HepG2 (cell line): Measurements from ENCODE around the gene FHIT. TPM values are rescaled to one million over a fixed set of nuclear protein-coding genes. Genes with fewer than 3 reads are reported as not detected.

Experiments used
- ATAC-seq: fragments of 200-7000 bp; cut with Tn5 transposase; 3 replicates; pipeline ENCODE4 v1.9.1; 2020; ENCODE audit warnings: mild to moderate bottlenecking, moderate library complexity
- BruUV-seq: library from RNA; stranded (reverse); fragments of 400-500 nt; replicated peaks from 2 replicates; lab custom pipeline; 2021; lab: Mats Ljungman, UMichigan
- CTCF ChIA-PET: fragments of 300-600 bp; formaldehyde crosslinking; extraction: SDS; loops from one replicate; lab custom pipeline; 2021; ENCODE audit warnings: low total read pairs, inconsistent platforms, low intra/inter-chr PET ratio; lab: Yijun Ruan, JAX
- POLR2A ChIA-PET: fragments of 350-600 bp; sonication (Branson Sonifier 250); formaldehyde crosslinking; loops from one replicate; lab custom pipeline; 2020; ENCODE audit warnings: antibody characterized with exemption, inconsistent platforms; lab: Yijun Ruan, JAX
- DNase-seq: peaks from one replicate; pipeline ENCODE4 v3.0.0-alpha.2; 2015; ENCODE audit warnings: low spot score
- FAIRE-seq: peaks from 3 replicates; lab custom pipeline; 2011; peaks lifted over from hg19 to GRCh38; lab: Jason Lieb, UNC
- H2AFZ ChIP-seq: one replicate; pipeline ENCODE4 v1.6.1; 2011; ENCODE audit warnings: low read length, inconsistent platforms
- H3K27ac ChIP-seq: fragments of 300-600 bp; 3 replicates; pipeline ENCODE4 v1.8.0; 2011; ENCODE audit warnings: mixed run types, mild to moderate bottlenecking, mixed read lengths, low read length, inconsistent platforms; ENCODE audit not compliant: insufficient read depth; ENCODE audit errors: extremely low read length
- H3K27me3 ChIP-seq, 2 experiments: fragments of 200-600 bp in 1 of 2; 2 replicates in 1 of 2; 3 replicates in 1 of 2; pipeline versions ENCODE4 v1.6.0 to v1.8.0; 2011; ENCODE audit warnings: low read length in 2 of 2, mild to moderate bottlenecking in 2 of 2, moderate library complexity in 2 of 2, inconsistent platforms in 1 of 2; ENCODE audit not compliant: insufficient read depth in 2 of 2, control insufficient read depth in 1 of 2
- H3K36me3 ChIP-seq, 2 experiments: fragments of 200-600 bp in 1 of 2; replicated peaks in 1 of 2; 2 replicates in 1 of 2; 3 replicates in 1 of 2; pipeline versions ENCODE4 v1.5.1 to v1.8.0; 2011; ENCODE audit warnings: low read length in 2 of 2, inconsistent platforms in 1 of 2; ENCODE audit not compliant: insufficient read depth in 2 of 2, control insufficient read depth in 1 of 2
- H3K4me1 ChIP-seq: 2 replicates; pipeline ENCODE4 v1.5.1; 2012; ENCODE audit warnings: low read length, inconsistent platforms; ENCODE audit not compliant: insufficient read depth
- H3K4me2 ChIP-seq: 2 replicates; pipeline ENCODE4 v1.6.0; 2011; ENCODE audit warnings: low read depth, low read length, inconsistent platforms
- H3K4me3 ChIP-seq, 3 experiments: fragments of 200-600 bp in 1 of 3; sonication (generic), shearing (Covaris generic) in 1 of 3; replicated peaks in 1 of 3; 2 replicates each; pipeline ENCODE4 v1.5.1; 2011 to 2016; ENCODE audit warnings: low read length in 3 of 3, inconsistent platforms in 2 of 3, low read depth in 2 of 3, mild to moderate bottlenecking in 2 of 3, control low read depth in 1 of 3, mixed read lengths in 1 of 3; ENCODE audit not compliant: insufficient read depth in 1 of 3
- H3K79me2 ChIP-seq: one replicate; pipeline ENCODE4 v1.6.1; 2011; ENCODE audit warnings: low read length, inconsistent platforms; ENCODE audit not compliant: insufficient read depth
- H3K9ac ChIP-seq: 2 replicates; pipeline ENCODE4 v1.6.0; 2011; ENCODE audit warnings: mild to moderate bottlenecking, low read depth, low read length, inconsistent platforms; ENCODE audit not compliant: insufficient read depth
- H3K9me3 ChIP-seq: 2 replicates; pipeline ENCODE4 v1.5.1; 2012; ENCODE audit warnings: mild to moderate bottlenecking, low read length
- H4K20me1 ChIP-seq: 2 replicates; pipeline ENCODE4 v1.6.0; 2011; ENCODE audit warnings: inconsistent platforms, mild to moderate bottlenecking, low read length, moderate library complexity; ENCODE audit not compliant: insufficient read depth
- BCL3 ChIP-seq: sonication (generic); formaldehyde crosslinking; IDR thresholded peaks from 2 replicates; pipeline ENCODE4 v1.5.1; 2020; ENCODE audit warnings: mild to moderate bottlenecking, missing genetic modification reagents, moderate library complexity
- SALL1 ChIP-seq: sonication (generic); formaldehyde crosslinking; IDR thresholded peaks from 2 replicates; pipeline ENCODE4 v1.8.0; 2022; ENCODE audit warnings: mild to moderate bottlenecking, missing genetic modification reagents
- ZBTB21 ChIP-seq: sonication (generic); formaldehyde crosslinking; IDR thresholded peaks from 2 replicates; pipeline ENCODE4 v1.4.0; 2020; ENCODE audit warnings: missing genetic modification reagents
- ZMYM2 ChIP-seq: sonication (generic); formaldehyde crosslinking; IDR thresholded peaks from 2 replicates; pipeline ENCODE4 v1.8.0; 2022; ENCODE audit warnings: mild to moderate bottlenecking, missing genetic modification reagents
- ZNF687 ChIP-seq: sonication (generic); formaldehyde crosslinking; IDR thresholded peaks from 2 replicates; pipeline ENCODE4 v1.5.1; 2020; ENCODE audit warnings: mild to moderate bottlenecking, missing genetic modification reagents, moderate library complexity
- WGBS: methylation state at CpG from one replicate; pipeline ENCODE4 v1.1.6; 2017; ENCODE audit warnings: low lambda C conversion rate; 5-methylcytosine and 5-hydroxymethylcytosine counted together
- in situ Hi-C: cut with HindIII; loops from 2 replicates; pipeline ENCODE4 v1.10.0; 2017; ENCODE audit warnings: low pct_unique_long_range_greater_than_20kb; ENCODE audit not compliant: extremely low pct_ligation_motif_present
- intact Hi-C: fragments of 100-400 bp; cut with micrococcal nuclease; formaldehyde crosslinking; loops from one replicate; pipeline ENCODE4 v1.10.0; 2022; ENCODE audit not compliant: unreplicated experiment
- polyA plus RNA-seq, 8 experiments: library from polyadenylated mRNA; depleted of rRNA in 3 of 8; stranded (reverse) in 7 of 8; unstranded in 1 of 8; fragments of >200 nt; fragmentation: Illumina TruSeq in 4 of 8; extraction: Trizol in 4 of 8; gene quantifications; 2 replicates each; pipeline versions ENCODE4 v1.2.1 to v1.2.3, GENCODE V29; 2011 to 2016; ENCODE audit warnings: low read depth in 4 of 8, missing spikeins in 1 of 8, mixed read lengths in 1 of 8; ENCODE audit not compliant: insufficient read depth in 1 of 8
- total RNA-seq, 5 experiments: library from RNA; depleted of rRNA; stranded (reverse); fragments of >200 nt; fragmentation: Illumina TruSeq; extraction: Trizol; gene quantifications; 2 replicates each; pipeline ENCODE4 v1.2.3, GENCODE V29; 2016; ENCODE audit warnings: low read depth in 1 of 5

FHIT gene
- total and polyA plus RNA-seq, 2 of the 13 experiments (the other 11 are each of a cell fraction or from before 2014, with no cell fraction given), result 4.0 to 4.6 TPM

GRCh38 chr3:59714066-59714465 is 1537.2 kb downstream of the FHIT start (continued):
- TF ChIP-seq ZNF687 (CRISPR knock-in tag), result no peak
- TF ChIP-seq, all 625 proteins: peak for 0

- CTCF ChIA-PET, result no interaction called here
- H3K4me3 ChIP-seq, result no peak overlapping the region
- DNase-seq (no peak), FAIRE-seq (no peak), ATAC-seq (no peak)
- H3K36me3 ChIP-seq, result no peaks in the 10 kb centered on the region
- intact Hi-C loops, result loop anchor here (2.0 kb wide), 1 partner anchor 58 kb away; no protein-coding TSS in a partner anchor
- no peak overlapping the region for H2AFZ ChIP-seq
- no peaks in the 10 kb centered on the region for H3K9me3 ChIP-seq
- POLR2A ChIA-PET, result no interaction called here
- no peak overlapping the region for H3K4me2 ChIP-seq
- no TSS peak for BruUV-seq
- no peaks in the 10 kb centered on the region for H3K4me1 ChIP-seq
- H3K27ac ChIP-seq, result no peak overlapping the region
- no peak overlapping the region for H3K9ac ChIP-seq
- WGBS, result 0% methylated on average over 1 of the region's 1 CpG
- no peaks in the 10 kb centered on the region for H3K79me2 ChIP-seq
- TF ChIP-seq ZBTB21 (CRISPR knock-in tag) (no peak), BCL3 (CRISPR knock-in tag) (no peak), ZMYM2 (CRISPR knock-in tag) (no peak), SALL1 (CRISPR knock-in tag) (no peak)
- in situ Hi-C loops, result no loop called here
- H4K20me1 ChIP-seq, result no peaks in the 10 kb centered on the region
- H3K27me3 ChIP-seq, result no peaks in the 10 kb centered on the region; a peak in 1 of 5 replicates
These were observed 1540.7 kb downstream of the FHIT start for GRCh38 chr3:59710554-59710953.
